Adrenal gland (tissue), 12 donors: ENCODE measurements around the gene SCN4A. TPM values are rescaled to one million over a fixed set of nuclear protein-coding genes. Genes with fewer than 3 reads are reported as not detected.
A peak's percentile ranks its signal among the peaks of the same experiment; 100 is the strongest.

Experiments
- DNase-seq, 7 donors: peaks; one replicate each; pipeline ENCODE4 v3.0.0-alpha.2; 2019 to 2020
- H3K27ac ChIP-seq, 5 donors: fragments of 200-600 bp; sonication (generic) in 4 of 5; 1 replicate in 3 of 5; 2 replicates in 2 of 5; pipeline versions ENCODE4 v1.5.1 to v1.8.0; 2016 to 2020; ENCODE audit warnings: mild to moderate bottlenecking in 1 of 5
- H3K27me3 ChIP-seq: fragments of 200-600 bp; 2 replicates; pipeline ENCODE4 v1.8.0; 2021
- H3K36me3 ChIP-seq, 2 donors: fragments of 200-600 bp; replicated peaks in 1 of 2; 1 replicate in 1 of 2; 2 replicates in 1 of 2; pipeline versions ENCODE4 v1.5.1 to v1.8.0; 2018 to 2022
- H3K4me1 ChIP-seq, 2 donors: fragments of 200-600 bp; replicated peaks in 1 of 2; 1 replicate in 1 of 2; 2 replicates in 1 of 2; pipeline versions ENCODE4 v1.5.1 to v1.8.0; 2018 to 2021
- H3K4me3 ChIP-seq, 4 donors: fragments of 200-600 bp; sonication (generic) in 3 of 4; one replicate each; pipeline ENCODE4 v1.5.1; 2016 to 2018
- H3K9me3 ChIP-seq, 3 donors: fragments of 200-600 bp; sonication (generic) in 1 of 3; replicated peaks in 1 of 3; 1 replicate in 2 of 3; 2 replicates in 1 of 3; pipeline versions ENCODE4 v1.5.1 to v1.8.0; 2016 to 2021
- POLR2A ChIP-seq, 2 donors: fragments of 450-650 bp; IDR thresholded peaks; one replicate each; pipeline ENCODE4 v1.6.1; 2017; ENCODE audit warnings: antibody characterized with exemption in 2 of 2, mild to moderate bottlenecking in 2 of 2, moderate library complexity in 1 of 2
- WGBS, 4 donors: extraction: QIAGEN DNeasy Blood & Tissue Kit in 2 of 4; methylation state at CpG; one replicate each; pipeline versions ENCODE4 v1.1.5 to v1.1.7; 2013 to 2017; 5-methylcytosine and 5-hydroxymethylcytosine counted together
- intact Hi-C, 2 donors: fragments of 100-400 bp; cut with DNase I; formaldehyde crosslinking; loops; one replicate each; pipeline versions ENCODE4 v1.14.1 to v1.15.0; 2022 to 2023
- polyA plus RNA-seq, 3 donors: library from polyadenylated mRNA; stranded (reverse); fragments of 200-250 nt in 2 of 3; fragments of 350-450 nt in 1 of 3; fragmentation: Illumina TruSeq in 1 of 3; extraction: RNeasy Lipid Tissue Mini Kit (QIAGEN cat#74804) in 1 of 3; gene quantifications; one replicate each; pipeline ENCODE4 v1.2.3, GENCODE V29; 2013 to 2014
- total RNA-seq, 9 donors: library from RNA; depleted of rRNA in 4 of 9; stranded (reverse); fragments of >200 nt in 4 of 9; fragments of 120-200 nt in 1 of 9; fragmentation: NEBNext Ultra II Directional in 1 of 9; extraction: Animal tissue kit (Norgen Biotek cat#: 25700) in 1 of 9; gene quantifications; one replicate each; pipeline versions ENCODE4 v1.1.0 to v1.2.4, GENCODE V29; 2013 to 2023
- TF ChIP-seq, protein P1 (sequence below), 6 experiments: fragments of 450-650 bp in 4 of 6; fragments of 200-600 bp in 2 of 6; sonication (generic) in 1 of 6; IDR thresholded peaks; 1 replicate in 5 of 6; 2 replicates in 1 of 6; pipeline versions ENCODE4 v1.5.1 to v1.8.0; 2016 to 2021; ENCODE audit warnings: antibody characterized with exemption in 6 of 6, mild to moderate bottlenecking in 2 of 6, moderate library complexity in 1 of 6
- donor health status: healthy with polysubstance abuse.
- donor health status: Bipolar disorder and iron deficiency.
- donor health status: DM: yes; HTN: yes; CAD: no.
- donor health status: DM: no; HTN: no; CAD: no.
- donor health status: DM: no; HTN: no; CAD: no.
- donor health status: DM: yes; HTN: yes; CAD: no.

The SCN4A gene
- total and polyA plus RNA-seq, 12 donors: 0.30 to 4.2 (median 1.5) TPM

DNA sequence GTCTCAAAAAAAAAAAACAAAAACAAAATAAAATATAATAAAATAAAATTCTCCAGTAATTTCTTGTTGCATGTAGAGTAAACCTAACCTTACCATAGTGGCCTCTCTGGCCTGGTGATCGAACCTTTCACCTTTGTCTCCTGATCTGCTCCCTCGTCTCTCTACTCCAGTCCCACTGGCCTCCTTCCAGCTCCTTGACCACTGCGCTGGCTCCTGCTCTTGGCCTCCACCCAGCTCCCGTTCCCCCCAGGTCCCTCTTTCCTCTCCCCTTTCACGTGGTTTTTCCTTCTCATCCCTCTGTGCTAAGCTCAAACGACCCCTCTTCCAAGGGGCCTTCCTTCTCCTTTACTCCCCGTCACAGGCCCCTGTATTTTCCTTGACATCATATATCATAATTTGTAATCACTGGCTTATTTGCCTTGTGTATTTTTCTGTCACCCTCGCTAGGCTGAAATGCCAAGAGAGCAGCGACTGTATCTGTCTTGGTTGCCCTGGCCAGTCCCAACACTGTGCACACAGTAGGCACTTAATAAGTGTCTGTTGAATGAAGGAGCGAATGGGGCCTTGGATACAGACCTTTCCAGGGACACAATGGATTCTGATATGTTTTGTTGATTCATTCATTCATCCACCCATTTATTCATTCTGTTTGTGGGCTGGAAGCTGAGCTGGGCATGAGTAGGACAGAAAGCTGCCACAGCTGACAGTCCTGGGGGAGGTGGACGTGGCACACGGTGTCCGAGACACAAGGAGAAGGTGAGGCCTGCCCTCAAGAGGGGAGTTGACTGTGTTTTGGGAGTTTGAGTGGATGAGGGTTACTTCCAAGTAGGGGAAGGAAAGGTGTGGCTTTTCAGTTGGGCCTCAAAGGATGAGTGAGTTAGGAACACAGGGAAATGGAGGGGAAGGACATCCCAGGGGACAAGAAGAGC lies 5.8 kb upstream of the SCN4A start:
- 75 to 80% (median 78%) methylated on average over 13 of the region's 13 CpGs for WGBS, 4 donors
- DNase-seq: peak in 1 of 7 donors; percentile 16
- Histone ChIP-seq H3K36me3 (no peaks in the 10 kb centered on the region), H3K27me3 (no peaks in the 10 kb centered on the region), H3K27ac (no peak overlapping the region), H3K4me1 (no peaks in the 10 kb centered on the region), H3K9me3 (no peaks in the 10 kb centered on the region), H3K4me3 (no peak overlapping the region)
- intact Hi-C loops: no loop called here
- TF ChIP-seq POLR2A (IDR thresholded peaks at IDR 0.05): no peak
- TF ChIP-seq, protein P1, sequence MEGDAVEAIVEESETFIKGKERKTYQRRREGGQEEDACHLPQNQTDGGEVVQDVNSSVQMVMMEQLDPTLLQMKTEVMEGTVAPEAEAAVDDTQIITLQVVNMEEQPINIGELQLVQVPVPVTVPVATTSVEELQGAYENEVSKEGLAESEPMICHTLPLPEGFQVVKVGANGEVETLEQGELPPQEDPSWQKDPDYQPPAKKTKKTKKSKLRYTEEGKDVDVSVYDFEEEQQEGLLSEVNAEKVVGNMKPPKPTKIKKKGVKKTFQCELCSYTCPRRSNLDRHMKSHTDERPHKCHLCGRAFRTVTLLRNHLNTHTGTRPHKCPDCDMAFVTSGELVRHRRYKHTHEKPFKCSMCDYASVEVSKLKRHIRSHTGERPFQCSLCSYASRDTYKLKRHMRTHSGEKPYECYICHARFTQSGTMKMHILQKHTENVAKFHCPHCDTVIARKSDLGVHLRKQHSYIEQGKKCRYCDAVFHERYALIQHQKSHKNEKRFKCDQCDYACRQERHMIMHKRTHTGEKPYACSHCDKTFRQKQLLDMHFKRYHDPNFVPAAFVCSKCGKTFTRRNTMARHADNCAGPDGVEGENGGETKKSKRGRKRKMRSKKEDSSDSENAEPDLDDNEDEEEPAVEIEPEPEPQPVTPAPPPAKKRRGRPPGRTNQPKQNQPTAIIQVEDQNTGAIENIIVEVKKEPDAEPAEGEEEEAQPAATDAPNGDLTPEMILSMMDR (IDR thresholded peaks at IDR 0.05): no peak

DNA sequence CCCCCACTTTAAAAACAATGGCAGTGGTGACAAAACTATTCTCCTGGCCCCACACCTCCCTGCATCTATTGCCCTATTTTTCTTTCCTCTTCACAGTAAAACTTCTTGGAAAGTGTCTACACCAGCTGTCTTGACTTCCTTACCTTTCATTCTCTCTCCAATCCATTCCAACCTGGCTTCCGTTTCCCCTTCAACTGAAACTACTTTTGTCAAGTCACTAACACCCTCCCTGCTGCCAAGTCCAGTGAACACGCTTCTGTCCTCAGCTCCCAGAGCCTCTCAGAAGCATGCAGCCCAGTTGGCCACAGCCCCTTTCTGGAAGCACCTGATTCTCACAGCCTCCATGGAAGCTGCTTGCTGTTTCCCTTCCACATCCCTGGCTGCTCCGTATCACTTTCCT lies 4.0 kb upstream of the SCN4A start:
- Histone ChIP-seq H3K4me1 (no peaks in the 10 kb centered on the region), H3K4me3 (no peak overlapping the region), H3K36me3 (no peaks in the 10 kb centered on the region), H3K9me3 (no peaks in the 10 kb centered on the region), H3K27ac (no peak overlapping the region), H3K27me3 (no peaks in the 10 kb centered on the region)
- TF ChIP-seq, protein P1 (IDR thresholded peaks at IDR 0.05): no peak
- TF ChIP-seq POLR2A (IDR thresholded peaks at IDR 0.05): no peak
- WGBS, 4 donors: 67 to 76% (median 70%) methylated on average over 3 of the region's 3 CpGs
- DNase-seq: no peak
- intact Hi-C loops: no loop called here

DNA sequence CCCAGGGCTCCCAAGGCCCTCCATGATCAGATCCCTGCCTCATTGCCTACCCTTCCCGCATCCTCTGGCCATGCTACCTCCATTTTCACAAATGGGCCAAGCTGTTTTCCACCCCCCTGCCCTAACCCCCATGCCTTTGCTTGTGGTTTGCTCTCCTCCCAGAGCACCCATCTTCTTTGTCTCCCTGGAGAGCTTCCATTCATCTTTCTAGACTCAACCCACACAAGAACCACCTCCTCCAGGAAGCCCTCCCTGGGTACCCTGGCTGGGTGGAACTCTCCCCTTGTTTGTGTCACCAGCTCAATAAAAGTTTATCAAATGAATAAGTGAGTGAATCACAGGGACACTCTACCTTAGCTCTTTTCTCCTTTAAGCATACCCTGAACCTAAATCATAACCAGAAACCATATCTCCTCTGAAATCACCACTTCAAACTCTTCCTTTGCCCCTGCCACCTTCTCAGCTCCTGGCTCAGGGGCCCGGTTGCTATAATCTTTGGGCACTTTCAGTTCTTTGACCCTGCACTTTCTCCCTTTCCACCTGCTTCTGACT lies 2.9 kb upstream of the SCN4A start:
- Histone ChIP-seq H3K27me3 (no peaks in the 10 kb centered on the region), H3K4me3 (no peak overlapping the region), H3K9me3 (no peaks in the 10 kb centered on the region), H3K27ac (no peak overlapping the region), H3K36me3 (no peaks in the 10 kb centered on the region), H3K4me1 (no peaks in the 10 kb centered on the region)
- intact Hi-C loops: no loop called here
- no peak for DNase-seq
- WGBS, 4 donors: 75 to 82% (median 79%) methylated on average over 2 of the region's 2 CpGs
- no peak for TF ChIP-seq POLR2A (IDR thresholded peaks at IDR 0.05)
- TF ChIP-seq, protein P1 (IDR thresholded peaks at IDR 0.05): no peak

DNA sequence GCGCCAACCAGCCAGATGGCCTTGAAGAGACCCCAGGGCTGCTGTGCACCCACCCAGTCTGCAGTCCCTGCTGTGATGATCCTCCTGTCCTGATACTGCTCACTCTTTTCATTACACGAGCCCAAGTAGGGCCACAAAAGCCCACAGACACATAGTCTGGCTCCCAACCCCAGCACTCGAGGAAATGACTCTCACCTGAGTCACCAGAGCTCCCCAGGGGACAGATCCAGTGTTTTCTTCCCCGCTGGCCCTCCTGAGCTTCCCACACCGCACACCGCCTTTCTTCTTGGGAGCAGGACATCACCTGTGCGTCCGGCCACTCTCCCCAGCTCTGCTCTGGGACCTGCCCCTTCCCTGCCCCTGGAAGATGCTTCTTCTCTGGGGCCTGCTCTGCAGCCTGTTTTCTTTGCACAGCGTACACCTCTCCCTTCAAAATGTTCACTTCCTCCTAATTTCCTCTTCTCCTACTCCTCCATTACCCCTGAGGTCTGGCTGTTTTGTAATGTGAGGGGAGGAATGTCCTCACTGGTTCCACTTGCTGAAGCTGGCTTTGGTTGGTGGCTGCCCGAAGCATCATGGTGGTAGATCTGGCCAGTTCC lies 2.0 kb upstream of the SCN4A start:
- Histone ChIP-seq H3K4me1 (no peaks in the 10 kb centered on the region), H3K9me3 (no peaks in the 10 kb centered on the region), H3K27me3 (no peaks in the 10 kb centered on the region), H3K36me3 (no peaks in the 10 kb centered on the region), H3K4me3 (no peak overlapping the region), H3K27ac (no peak overlapping the region)
- TF ChIP-seq, protein P1 (IDR thresholded peaks at IDR 0.05): no peak
- no peak for DNase-seq
- WGBS, 4 donors: 66 to 89% (median 82%) methylated on average over 5 to 10 of the region's 10 CpGs
- intact Hi-C loops: no loop called here
